ENCODE results near the gene TTLL9.

The TTLL9 gene

DNA sequence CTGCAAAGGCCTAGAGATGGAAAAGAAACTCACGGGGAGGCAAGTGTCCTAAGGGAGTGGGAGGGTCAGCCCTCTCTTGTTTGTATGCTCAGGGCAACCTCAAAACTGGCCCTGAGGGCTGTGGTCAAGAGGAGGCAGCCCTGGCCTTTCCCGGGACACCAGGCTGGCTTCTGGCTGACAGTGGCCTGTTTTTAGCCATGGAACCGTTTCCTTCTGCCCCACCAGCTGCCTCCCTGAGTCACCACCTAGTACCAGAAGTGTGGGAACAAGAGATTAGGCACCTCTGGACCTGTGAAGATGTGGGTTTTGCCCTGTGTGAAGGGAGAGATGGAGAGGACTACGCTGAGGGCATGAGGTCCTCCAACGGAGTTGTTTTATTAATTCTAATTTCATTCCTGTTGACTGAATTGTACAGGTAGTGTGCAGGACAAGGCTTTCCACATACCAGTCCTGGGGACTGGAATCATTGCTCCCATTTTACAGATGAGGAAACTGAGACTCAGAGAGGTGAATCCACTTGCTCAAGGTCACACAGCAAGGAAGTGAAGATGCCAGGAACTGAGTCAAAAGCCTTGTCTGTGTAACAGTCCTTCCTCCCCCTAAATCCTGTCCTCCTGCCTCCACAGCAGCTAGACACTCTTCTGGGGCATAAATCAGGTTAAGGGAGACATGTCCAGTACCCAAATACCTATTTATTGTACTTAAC, 30.5 kb upstream of the TTLL9 start:
- TF ChIP-seq, protein P1, sequence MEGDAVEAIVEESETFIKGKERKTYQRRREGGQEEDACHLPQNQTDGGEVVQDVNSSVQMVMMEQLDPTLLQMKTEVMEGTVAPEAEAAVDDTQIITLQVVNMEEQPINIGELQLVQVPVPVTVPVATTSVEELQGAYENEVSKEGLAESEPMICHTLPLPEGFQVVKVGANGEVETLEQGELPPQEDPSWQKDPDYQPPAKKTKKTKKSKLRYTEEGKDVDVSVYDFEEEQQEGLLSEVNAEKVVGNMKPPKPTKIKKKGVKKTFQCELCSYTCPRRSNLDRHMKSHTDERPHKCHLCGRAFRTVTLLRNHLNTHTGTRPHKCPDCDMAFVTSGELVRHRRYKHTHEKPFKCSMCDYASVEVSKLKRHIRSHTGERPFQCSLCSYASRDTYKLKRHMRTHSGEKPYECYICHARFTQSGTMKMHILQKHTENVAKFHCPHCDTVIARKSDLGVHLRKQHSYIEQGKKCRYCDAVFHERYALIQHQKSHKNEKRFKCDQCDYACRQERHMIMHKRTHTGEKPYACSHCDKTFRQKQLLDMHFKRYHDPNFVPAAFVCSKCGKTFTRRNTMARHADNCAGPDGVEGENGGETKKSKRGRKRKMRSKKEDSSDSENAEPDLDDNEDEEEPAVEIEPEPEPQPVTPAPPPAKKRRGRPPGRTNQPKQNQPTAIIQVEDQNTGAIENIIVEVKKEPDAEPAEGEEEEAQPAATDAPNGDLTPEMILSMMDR (IDR thresholded peaks at IDR 0.05) = no peak

- TF ChIP-seq, protein P1 (IDR thresholded peaks at IDR 0.05) = no peak
Observed at GRCh38 chr20:31840906-31841816, 29.3 kb upstream of the TTLL9 start.

DNA sequence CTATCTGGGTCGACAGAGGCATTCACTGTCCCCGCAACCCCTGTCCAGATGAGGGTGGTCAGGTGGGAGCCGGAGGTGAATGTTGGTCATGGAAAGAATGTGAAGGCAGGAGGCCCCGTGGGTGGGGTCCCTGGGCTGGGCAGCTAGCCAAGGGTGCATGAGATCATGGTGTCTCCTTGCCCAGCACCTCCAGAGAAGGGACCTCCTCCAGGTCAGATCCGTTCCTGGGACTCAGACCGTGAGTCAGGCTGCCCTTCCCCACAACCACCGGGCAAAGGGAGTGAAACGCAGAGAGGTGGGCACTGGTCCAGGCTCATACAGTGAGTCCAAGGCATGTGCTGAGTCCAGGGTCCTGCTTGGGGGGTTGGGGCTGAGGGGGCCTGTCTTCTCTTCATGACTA, 28.5 kb upstream of the TTLL9 start:
- TF ChIP-seq, protein P1 (IDR thresholded peaks at IDR 0.05) = no peak

DNA sequence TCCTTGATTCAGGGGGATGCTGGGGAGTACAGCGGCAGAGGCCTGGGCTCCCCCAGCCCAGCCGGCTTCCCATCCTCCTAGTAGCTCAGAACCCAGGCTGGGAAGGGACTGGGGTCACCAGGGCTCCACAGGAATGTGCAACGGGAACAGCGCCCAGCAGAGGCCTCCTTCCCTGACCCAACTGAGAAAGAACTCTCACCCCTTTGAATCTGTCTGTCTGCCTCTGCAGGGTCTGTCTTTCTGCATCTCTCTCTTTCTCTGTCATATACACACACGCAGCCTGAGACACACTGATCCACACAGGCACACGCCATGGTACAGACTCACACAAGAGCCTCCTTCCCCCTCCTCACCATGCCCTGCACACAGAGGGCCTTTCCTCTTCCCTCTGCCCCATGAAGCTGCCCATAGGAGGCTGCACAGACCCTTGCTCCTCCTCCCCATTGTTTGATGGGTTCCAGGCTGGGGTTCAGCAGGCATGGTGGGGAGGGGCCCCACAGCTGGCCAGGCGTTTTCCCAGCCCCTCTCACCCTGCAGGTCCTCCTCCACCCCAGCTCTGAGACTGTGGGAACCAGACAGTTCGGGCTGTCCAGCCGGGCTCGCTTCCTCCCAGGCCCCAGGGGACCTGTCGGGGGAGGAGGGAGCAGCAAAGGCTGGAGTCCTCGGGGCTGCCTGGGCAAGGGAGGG, 27.8 kb upstream of the TTLL9 start:
- TF ChIP-seq, protein P1 (IDR thresholded peaks at IDR 0.05) = no peak

GRCh38 chr20:31843288-31843687, 27.1 kb upstream of the TTLL9 start:
- TF ChIP-seq, protein P1 (IDR thresholded peaks at IDR 0.05) = no peak

DNA sequence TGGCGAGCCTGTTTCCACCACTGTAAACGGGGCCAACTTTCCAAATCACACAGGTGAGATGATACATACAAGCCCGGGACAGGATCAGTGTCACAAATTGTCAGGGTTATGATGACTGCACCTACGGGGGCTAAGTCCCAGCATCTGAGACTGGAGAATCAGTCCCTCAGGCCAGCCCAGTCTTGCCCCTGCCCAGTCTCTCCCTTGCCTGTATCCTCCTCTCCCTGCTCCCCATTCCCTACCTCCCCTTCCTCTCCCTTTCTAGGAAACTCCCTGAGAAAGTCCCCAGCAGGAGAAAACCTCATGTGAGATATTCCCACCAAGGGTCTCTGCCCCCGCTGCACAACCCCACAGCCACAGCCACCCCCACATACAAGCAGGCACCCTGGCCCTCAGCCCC, 26.6 kb upstream of the TTLL9 start:
- TF ChIP-seq, protein P1 (IDR thresholded peaks at IDR 0.05) = no peak

DNA sequence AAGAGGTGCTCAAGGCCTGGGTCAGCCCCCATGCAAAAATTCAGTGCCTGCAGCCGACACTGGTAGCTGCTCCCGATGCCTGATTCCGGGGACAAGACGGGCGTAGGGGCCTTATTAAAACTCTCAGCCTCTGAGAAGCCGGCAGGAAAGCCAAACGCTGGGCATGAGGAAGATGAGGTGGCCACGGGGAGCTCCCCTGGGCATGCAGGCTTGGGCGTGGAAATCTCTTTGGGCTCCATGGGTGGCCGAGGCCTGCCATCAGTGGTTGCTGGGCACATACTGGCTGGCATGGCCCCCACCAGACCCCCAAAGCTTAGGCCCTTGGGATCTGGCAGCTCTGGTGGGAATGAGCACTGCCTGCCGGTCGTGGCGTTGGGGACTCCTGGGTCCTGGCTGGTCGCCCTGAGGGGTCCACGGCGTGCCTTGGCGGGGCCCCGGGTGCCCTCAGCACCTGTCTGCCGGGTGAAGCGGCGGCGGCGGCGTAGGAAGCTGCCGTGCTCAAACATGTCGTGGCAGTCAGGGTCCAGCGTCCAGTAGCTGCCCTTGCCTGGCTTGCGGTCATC, 25.6 kb upstream of the TTLL9 start:
- TF ChIP-seq, protein P1 (IDR thresholded peaks at IDR 0.05) = no peak

All from LNCAP (cell line).